HG03103 (cell line): Measurements from ENCODE around the gene OSBP.
"Not testable (repeated sequence)": the region's sequence is repeated elsewhere in the genome, so short reads cannot be mapped to it uniquely, and the experiment has no call there.

Experiments used
- ATAC-seq: cut with Tn5 transposase; IDR thresholded peaks from one replicate; pipeline ENCODE4 v1.9.1; 2021; ENCODE audit warnings: low read depth; ENCODE audit not compliant: unreplicated experiment

Gene OSBP

GRCh38 chr11:59556115-59556916 lies 59.3 kb downstream of the OSBP start:
- ATAC-seq = no peak

DNA sequence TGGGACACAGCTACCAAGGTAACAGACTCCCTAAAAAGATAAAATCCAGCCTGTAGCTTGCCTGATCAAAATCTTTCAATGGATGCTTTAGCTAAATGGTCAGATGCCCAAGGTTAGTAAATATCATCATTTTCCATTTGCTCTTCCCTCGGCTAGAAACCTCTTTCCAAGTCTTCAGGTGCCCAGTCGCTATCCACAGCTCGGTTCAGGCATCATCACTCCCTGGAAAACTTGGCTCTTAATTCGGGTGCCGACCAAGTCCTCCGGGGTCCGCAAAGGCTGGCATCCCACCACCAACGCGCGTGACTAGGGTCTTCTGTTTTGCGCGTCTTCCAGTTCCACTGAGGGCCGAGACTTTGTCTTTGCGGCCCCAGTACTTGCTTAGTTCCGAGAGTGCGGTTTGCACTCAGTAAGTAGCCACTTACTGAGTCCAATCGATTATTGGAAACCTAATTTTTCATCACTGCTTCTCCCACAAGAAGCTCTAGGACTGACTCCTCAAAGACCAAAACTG lies 59.9 kb downstream of the OSBP start:
- no peak for ATAC-seq

DNA sequence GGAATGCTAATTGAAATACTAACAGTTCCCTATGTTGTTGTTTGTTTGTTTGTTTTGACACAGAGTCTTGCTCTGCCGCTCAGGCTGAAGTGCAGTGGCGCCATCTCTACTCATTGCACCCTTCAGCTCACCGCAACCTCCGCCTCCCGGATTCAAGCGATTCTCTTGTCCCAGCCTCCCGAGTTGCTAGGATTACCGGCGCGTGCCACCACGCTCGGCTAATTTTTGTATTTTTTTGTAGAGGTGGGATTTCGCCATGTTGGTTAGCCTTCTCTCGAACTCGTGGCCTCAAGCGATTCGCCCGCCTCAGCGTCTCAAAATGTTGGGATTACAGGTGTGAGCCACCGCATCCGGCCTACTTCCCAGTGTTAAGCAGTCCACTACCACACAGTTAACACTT lies 62.3 kb downstream of the OSBP start:
- no peak for ATAC-seq

- no peak for ATAC-seq
These were observed 62.7 kb downstream of the OSBP start for GRCh38 chr11:59552844-59553243.

- no peak for ATAC-seq
These were observed 63.7 kb downstream of the OSBP start for GRCh38 chr11:59551659-59552521.

DNA sequence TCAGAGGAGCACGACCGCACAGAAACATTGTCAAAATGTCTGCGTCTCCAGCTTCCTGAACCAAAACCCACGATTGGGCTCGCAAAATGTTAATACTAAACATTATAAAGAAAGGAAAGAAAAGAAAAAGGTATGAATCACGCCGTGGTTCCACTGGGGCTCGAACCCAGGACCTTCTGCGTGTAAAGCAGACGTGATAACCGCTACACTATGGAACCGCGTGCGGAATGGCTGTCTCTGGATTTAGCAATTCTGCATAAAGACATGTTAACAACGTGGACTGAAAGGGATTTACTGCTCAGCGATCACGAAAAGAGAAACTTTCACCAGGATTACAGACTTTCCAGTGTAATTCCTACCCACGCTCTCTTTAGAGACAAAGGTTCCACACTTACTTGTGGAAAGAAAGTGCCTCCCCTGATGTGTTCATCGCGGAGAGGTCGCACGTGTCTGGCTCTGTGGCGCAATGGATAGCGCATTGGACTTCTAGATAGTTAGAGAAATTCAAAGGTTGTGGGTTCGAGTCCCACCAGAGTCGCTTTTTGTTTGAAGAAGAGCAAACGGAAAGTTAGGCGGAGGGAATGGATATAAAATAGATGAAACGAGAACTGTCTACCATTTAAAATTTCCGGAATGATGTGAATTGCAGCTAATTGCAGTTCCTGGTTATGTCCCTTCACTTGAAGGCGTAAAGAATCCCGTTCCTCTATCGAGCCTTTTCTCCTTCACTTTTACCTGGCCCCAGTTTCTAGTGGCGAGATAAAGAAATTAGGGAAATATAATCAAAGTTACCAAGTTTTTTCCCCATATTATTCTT lies 64.5 kb downstream of the OSBP start:
- ATAC-seq = peak; percentile 22

GRCh38 chr11:59550368-59550841 lies 65.2 kb downstream of the OSBP start:
- peak; percentile 88 for ATAC-seq

DNA sequence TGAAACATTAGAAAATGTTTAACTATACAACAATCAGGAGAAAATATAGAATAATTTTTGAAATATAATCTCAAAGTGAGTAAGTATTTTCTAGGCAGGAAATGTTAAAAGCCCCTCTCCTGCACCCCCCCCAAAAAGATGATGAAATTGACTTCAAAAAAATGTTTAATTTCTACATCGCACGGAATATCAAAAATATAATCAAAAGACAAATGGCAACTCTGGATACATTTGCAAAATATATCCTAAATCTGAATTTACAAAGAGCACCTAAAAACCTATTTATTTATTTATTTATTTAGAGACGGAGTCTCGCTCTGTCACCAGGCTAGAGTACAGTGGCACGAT lies 67.3 kb downstream of the OSBP start:
- ATAC-seq = no peak

GRCh38 chr11:59547605-59548308 lies 67.8 kb downstream of the OSBP start:
- ATAC-seq = not testable (repeated sequence)

GRCh38 chr11:59545179-59546020 lies 70.2 kb downstream of the OSBP start:
- no peak for ATAC-seq

DNA sequence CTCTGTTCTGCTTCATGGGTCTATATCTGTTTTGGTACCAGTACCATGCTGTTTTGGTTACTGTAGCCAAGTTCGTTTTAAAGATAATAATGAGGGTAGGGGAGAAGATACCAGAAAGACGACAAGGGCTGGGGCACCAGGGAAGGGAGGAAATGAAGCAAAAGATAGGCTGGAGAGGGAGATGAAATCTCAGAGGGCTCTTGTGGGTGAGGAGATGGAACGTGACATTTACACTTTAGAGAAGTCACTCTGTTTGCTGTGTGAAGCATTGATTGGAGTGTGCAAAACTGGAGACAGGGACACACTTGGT lies 70.8 kb downstream of the OSBP start:
- no peak for ATAC-seq

- ATAC-seq = not testable (repeated sequence)
These were observed 71.9 kb downstream of the OSBP start for GRCh38 chr11:59543713-59544112.

DNA sequence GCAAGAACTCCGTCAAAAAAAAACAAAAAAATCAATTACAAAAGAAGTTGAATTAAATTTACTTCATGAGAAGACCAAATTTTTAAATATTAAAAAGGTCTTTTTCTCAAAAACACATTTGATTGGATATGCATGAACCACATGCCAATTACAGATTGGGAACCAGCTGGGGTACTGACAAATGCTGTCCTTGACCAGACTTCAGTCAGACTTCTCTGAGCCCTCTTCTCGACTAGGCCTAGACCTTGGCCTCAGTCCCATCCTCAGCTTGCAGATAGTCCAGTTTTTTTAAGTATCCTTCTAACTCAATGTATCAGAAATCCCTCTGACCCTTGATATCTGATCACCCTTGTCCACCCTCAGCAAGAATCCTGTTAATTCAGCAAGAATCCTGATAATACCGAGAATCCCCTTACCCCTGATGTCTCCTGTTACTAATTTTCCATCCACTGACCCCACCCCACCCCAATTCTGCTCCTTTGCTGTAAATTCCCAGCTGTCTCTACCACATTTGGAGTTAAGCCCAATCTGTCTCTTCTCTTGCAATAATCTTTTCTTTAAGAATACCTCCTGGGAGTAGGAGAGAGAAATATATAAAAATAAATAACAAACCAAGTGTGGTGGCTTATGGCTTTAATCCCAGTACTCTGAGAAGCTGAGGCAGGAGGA lies 73.3 kb downstream of the OSBP start:
- no peak for ATAC-seq

- no peak for ATAC-seq
These were observed 80.9 kb downstream of the OSBP start for GRCh38 chr11:59534676-59535075.

DNA sequence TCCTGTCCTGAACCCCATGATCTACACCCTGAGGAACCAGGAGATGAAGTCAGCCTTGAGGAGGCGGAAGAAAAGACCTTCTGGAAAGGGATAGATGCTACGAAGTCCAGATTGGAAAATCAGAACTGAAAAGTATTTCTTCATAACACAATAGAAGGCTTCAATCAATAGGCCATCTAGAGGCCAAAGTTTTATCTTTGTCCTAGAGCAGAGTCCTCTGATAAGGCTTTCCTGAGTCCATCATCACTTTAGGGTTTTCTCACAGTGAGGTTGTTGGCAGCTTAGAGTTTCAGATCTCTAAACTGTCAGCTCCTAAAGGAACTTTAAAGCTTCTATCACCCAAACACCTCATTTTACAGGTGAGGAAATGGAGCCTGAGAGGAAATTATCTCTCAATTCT lies 83.0 kb downstream of the OSBP start:
- no peak for ATAC-seq

DNA sequence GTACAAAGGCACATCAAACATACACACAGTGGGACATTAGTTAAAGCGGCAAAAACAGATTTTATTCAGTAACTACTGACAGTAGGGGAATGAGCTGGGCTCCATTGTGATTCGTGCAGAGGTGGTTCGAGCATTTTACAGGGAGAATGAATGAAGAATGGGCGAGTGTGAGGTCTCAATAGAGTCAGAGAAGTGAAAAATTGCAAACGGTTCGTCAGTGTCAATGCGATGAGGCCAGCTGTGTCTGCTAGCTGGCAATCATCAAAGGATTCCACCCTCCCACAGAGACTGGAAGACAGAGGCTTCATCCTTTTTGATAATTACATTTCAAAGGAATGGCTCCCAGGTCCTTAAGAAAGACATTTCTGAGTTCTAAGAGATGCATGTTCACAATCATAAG lies 86.9 kb downstream of the OSBP start:
- ATAC-seq = no peak
